Astrocyte of the spinal cord (primary cell): Measurements from ENCODE around the gene CFAP46.

Source experiments
- DNase-seq: peaks from one replicate; pipeline ENCODE4 v3.0.0; 2011; ENCODE audit warnings: low read depth, low spot score
- H3K4me3 ChIP-seq: 2 replicates; pipeline ENCODE4 v1.5.1; 2011; ENCODE audit warnings: low read depth, mild to moderate bottlenecking, low read length, moderate library complexity
- in situ Hi-C: cut with HindIII; loops from 2 replicates; pipeline ENCODE4 v1.10.0; 2017; ENCODE audit warnings: low sequenced_read_pairs
- TF ChIP-seq, protein P1 (sequence below): IDR thresholded peaks from 2 replicates; pipeline ENCODE4 v1.5.1; 2012; ENCODE audit warnings: low read depth, mild to moderate bottlenecking, low read length, inconsistent platforms

The CFAP46 gene

DNA sequence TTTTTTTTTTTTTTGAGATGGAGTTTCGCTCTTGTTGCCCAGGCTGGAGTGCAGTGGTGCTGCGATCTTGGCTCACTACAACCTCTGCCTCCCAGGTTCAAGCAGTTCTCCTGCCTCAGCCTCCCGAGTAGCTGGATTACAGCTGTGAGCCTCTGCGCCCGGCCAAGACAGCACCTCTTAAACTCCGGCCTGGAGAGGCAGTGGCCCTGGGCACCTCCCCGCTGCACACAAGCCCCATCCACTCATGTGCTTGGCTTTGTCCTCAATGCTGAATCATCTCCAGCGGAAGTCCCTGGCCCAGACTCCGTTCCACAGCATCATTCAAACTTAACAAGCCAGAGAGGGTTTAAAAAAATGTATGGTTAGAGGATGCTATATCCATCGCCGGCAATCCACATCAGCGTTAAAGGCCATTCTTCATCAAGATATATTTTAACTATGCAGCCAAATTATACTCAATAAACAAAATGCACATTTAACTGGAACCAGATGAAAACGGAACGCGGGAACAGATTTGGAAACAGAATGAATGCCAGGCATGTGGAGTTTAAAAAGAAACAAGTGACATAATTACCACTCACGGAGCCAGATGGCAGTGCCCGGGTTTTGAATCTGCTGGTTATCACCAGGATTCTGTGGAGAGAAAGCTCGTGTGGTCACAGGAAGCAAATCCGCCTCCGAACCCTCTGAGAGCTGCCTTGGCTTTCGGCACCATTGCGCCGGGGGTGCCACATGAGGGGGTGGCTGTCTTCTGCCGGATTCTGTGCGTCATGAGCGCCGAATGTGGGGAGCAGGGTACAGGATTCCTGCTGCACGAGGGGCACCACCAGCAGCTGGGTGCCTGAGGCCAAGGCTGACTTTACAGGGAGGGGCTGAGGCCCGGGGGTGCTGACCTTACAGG lies 45.6 kb upstream of the CFAP46 start:
- TF ChIP-seq, protein P1, sequence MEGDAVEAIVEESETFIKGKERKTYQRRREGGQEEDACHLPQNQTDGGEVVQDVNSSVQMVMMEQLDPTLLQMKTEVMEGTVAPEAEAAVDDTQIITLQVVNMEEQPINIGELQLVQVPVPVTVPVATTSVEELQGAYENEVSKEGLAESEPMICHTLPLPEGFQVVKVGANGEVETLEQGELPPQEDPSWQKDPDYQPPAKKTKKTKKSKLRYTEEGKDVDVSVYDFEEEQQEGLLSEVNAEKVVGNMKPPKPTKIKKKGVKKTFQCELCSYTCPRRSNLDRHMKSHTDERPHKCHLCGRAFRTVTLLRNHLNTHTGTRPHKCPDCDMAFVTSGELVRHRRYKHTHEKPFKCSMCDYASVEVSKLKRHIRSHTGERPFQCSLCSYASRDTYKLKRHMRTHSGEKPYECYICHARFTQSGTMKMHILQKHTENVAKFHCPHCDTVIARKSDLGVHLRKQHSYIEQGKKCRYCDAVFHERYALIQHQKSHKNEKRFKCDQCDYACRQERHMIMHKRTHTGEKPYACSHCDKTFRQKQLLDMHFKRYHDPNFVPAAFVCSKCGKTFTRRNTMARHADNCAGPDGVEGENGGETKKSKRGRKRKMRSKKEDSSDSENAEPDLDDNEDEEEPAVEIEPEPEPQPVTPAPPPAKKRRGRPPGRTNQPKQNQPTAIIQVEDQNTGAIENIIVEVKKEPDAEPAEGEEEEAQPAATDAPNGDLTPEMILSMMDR, result no peak
- no peak overlapping the region for H3K4me3 ChIP-seq
- peak; percentile 69 for DNase-seq
- in situ Hi-C loops, result no loop called here

DNA sequence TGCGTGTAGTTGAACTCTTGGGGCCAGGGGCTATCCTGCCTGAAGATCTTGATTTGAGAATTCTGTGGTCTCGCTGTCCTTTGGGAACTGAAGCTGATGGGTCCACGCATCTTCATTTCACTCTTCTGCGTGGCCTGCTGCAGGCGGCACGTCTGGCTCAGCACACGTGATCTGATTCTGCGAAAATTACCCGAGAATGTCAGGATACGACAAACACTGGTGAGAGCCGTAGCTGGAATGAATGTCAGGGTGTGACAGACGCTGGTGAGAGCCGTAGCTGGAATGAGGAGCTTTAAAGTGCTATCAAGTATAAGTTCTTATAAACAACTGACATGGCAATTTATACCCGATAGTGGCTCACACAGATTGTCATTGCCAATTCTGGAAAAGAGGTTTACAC lies 44.6 kb upstream of the CFAP46 start:
- TF ChIP-seq, protein P1, result no peak
- in situ Hi-C loops, result no loop called here
- DNase-seq, result no peak
- no peak overlapping the region for H3K4me3 ChIP-seq

DNA sequence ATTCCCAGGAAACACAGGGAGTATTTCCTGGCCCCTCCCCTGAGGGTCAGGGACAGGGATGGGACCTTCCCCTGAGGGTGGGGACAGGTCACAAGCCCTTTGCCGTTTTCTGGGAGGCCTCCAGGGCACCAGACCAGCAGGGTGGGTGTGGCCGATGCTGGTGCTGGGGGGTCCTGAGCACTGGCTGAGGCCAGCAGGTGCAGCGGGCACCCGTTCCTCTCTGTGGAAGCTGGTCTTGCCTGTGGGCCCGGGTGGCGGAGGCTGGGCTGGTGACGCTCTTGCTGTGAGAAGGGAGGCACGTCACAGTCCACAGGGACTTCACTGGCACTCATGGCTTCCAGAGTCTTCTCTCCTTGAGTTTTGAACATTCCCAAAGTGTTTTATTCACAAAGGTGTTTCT lies 44.2 kb upstream of the CFAP46 start:
- no peak for DNase-seq
- in situ Hi-C loops, result no loop called here
- TF ChIP-seq, protein P1, result no peak
- H3K4me3 ChIP-seq, result no peak overlapping the region

DNA sequence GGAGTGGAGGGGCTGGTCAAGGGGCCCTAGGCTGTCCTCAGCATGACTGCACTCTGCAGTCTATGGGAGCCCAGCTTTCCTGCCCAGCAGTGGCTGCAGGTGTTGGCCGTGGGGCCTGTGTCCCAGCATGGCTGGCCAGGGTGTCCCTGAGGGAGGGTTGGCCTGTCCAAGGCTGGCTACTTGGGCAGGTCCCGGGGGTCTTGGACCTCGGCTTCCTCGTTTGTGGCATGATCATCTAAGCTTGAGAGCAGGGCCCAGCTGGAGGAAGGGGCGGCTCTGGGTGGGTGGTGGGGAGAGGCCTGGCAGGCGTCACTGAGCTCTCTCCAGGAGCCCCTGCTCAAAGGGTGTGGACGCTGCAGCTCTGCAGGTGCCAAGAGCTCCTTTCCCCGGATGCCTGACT lies 43.7 kb upstream of the CFAP46 start:
- TF ChIP-seq, protein P1, result no peak
- no peak overlapping the region for H3K4me3 ChIP-seq
- in situ Hi-C loops, result no loop called here
- DNase-seq, result no peak

DNA sequence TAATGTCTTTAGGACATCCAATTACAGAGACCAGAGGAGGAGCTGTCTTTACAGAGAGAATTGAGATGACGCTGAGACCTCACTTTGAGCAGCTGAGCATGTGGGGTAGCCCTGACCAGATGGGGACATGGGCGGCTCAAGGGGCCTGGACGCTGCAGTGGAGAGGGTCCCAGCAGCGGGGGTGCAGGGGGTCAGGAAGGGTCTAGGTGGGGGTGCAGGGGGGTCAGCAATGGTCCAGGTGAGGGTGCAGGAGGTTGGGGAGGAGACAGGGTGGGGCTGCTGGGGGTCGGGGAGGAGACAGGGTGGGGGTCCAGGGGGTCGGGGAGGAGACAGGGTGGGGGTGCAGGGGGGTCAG lies 43.2 kb upstream of the CFAP46 start:
- in situ Hi-C loops, result no loop called here
- DNase-seq, result no peak
- H3K4me3 ChIP-seq, result no peak overlapping the region
- TF ChIP-seq, protein P1, result no peak

DNA sequence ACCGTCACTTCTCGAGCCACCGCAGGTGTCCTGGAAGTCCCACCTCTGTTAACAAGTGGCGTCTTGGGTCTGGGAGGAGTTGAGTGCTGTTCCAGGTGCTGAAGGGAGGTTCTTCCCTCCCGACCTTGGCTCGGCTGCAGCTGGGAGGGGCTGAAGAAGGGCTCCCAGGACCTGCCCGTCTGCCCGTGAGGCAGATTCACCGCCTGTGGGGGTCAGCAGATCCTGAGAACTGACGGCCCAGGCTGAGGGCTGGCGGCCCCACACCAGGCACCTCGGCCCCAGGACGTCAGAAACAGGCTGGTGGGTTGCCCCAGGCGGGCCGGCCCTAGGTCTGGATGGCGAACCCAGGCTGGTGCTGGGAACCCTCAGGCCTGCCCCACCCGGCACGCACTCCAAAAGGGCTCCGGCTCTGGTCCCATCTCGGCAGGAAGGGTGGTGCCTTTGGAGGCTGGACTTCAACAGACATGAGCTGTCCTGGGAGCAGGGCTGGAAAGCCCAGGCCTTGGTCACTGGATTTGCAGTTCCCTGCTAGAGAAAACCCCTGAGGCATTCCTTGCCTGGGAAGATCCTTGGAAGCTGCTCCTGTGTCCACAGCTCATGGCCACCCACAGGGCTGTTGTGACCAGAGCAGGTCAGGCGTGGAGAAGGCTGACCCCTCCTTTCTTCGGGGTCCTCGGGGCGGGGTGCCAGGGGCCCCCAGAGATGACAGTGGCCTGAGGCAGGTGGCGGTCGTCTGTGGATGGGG lies 42.6 kb upstream of the CFAP46 start:
- in situ Hi-C loops, result no loop called here
- H3K4me3 ChIP-seq, result no peak overlapping the region
- no peak for DNase-seq
- TF ChIP-seq, protein P1, result no peak
